Hepatocyte (in vitro differentiated cells): Measurements from ENCODE around the gene FLRT2. TPM values are rescaled to one million over a fixed set of nuclear protein-coding genes. Genes with fewer than 3 reads are reported as not detected.

Experiments used
- DNase-seq: peaks from one replicate; pipeline ENCODE4 v3.0.0-alpha.2; 2016; ENCODE audit warnings: low spot score
- H2AFZ ChIP-seq: fragments of 200-600 bp; sonication (generic); 2 replicates; pipeline ENCODE4 v1.6.0; 2016; ENCODE audit warnings: antibody characterized with exemption, mild to moderate bottlenecking
- H3K27ac ChIP-seq: fragments of 200-600 bp; sonication (generic); 2 replicates; pipeline ENCODE4 v1.5.1; 2016; ENCODE audit warnings: mild to moderate bottlenecking
- H3K27me3 ChIP-seq: fragments of 200-600 bp; sonication (generic); 2 replicates; pipeline ENCODE4 v1.6.1; 2016
- H3K36me3 ChIP-seq: fragments of 200-600 bp; sonication (generic); replicated peaks from 2 replicates; pipeline ENCODE4 v1.5.1; 2016; ENCODE audit warnings: low read depth; ENCODE audit not compliant: insufficient read depth
- H3K4me1 ChIP-seq: fragments of 200-600 bp; sonication (generic); 2 replicates; pipeline ENCODE4 v1.5.1; 2016; ENCODE audit warnings: mild to moderate bottlenecking, moderate library complexity; ENCODE audit not compliant: insufficient read depth
- H3K4me2 ChIP-seq: fragments of 200-600 bp; sonication (generic); 2 replicates; pipeline ENCODE4 v1.6.0; 2016
- H3K4me3 ChIP-seq: fragments of 200-600 bp; sonication (generic); 2 replicates; pipeline ENCODE4 v1.5.1; 2016; ENCODE audit warnings: mild to moderate bottlenecking
- H3K79me2 ChIP-seq: fragments of 200-600 bp; sonication (generic); 2 replicates; pipeline ENCODE4 v1.6.0; 2017; ENCODE audit warnings: mild to moderate bottlenecking
- H3K9me2 ChIP-seq: fragments of 200-600 bp; sonication (generic); replicated peaks from 2 replicates; pipeline ENCODE4 v1.6.0; 2017; ENCODE audit warnings: mild to moderate bottlenecking; ENCODE audit not compliant: insufficient read depth
- H3K9me3 ChIP-seq: fragments of 200-600 bp; sonication (generic); 2 replicates; pipeline ENCODE4 v1.5.1; 2016; ENCODE audit warnings: low read depth, mild to moderate bottlenecking
- H4K20me1 ChIP-seq: fragments of 200-600 bp; sonication (generic); 2 replicates; pipeline ENCODE4 v1.6.0; 2016; ENCODE audit warnings: mild to moderate bottlenecking; ENCODE audit not compliant: insufficient read depth, poor library complexity, severe bottlenecking
- EZH2 ChIP-seq: fragments of 200-600 bp; sonication (generic); IDR thresholded peaks from 2 replicates; pipeline ENCODE4 v1.6.1; 2016; ENCODE audit warnings: antibody characterized with exemption, mild to moderate bottlenecking, borderline replicate concordance
- EZH2phosphoT487 ChIP-seq: fragments of 200-600 bp; sonication (generic); IDR thresholded peaks from one replicate; pipeline ENCODE4 v1.6.1; 2018; ENCODE audit warnings: antibody characterized with exemption, mild to moderate bottlenecking, low read depth, moderate library complexity; ENCODE audit not compliant: unreplicated experiment, severe bottlenecking
- WGBS: methylation state at CpG from one replicate; pipeline ENCODE4 v1.1.6; 2016; ENCODE audit warnings: low lambda C conversion rate; ENCODE audit errors: missing lambda C conversion rate; 5-methylcytosine and 5-hydroxymethylcytosine counted together
- polyA plus RNA-seq: library from polyadenylated mRNA; unstranded; fragments of >200 nt; fragmentation: Nextera tagmentation; extraction: Ambion mirVana; gene quantifications from 2 replicates; pipeline ENCODE4 v1.2.1, GENCODE V29; 2016
- total RNA-seq: library from RNA; depleted of rRNA; stranded (reverse); fragments of >200 nt; gene quantifications from 2 replicates; pipeline ENCODE4 v1.2.3, GENCODE V29; 2014
- TF ChIP-seq, protein P1 (sequence below): fragments of 200-600 bp; sonication (generic); IDR thresholded peaks from 2 replicates; pipeline ENCODE4 v1.5.1; 2016; ENCODE audit warnings: antibody characterized with exemption, mild to moderate bottlenecking; ENCODE audit not compliant: poor library complexity

The FLRT2 gene
- total and polyA plus RNA-seq, 2 experiments from 2014 or later, result 32.9 to 42.3 TPM

DNA sequence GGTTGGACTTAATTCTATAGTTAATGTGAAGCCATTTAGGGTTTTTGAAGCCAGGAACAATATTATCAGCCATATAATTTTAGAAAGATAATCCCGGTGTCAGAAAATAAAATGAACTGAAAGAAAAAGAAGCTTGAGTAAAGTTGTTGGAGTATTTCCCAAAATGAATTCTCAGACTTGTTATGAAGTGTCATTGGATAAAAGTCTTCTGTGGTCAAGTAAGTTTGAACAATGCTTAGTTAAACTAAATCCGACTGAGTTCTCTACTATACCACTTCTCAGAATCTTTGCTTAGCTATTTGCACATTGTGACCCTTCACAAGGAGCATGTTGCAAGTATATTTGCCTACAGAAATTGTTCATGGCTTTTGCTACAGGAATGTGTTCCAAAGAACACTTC, 17.5 kb upstream of the FLRT2 start:
- TF ChIP-seq EZH2, result no peak
- TF ChIP-seq EZH2phosphoT487, result no peak
- TF ChIP-seq, protein P1, sequence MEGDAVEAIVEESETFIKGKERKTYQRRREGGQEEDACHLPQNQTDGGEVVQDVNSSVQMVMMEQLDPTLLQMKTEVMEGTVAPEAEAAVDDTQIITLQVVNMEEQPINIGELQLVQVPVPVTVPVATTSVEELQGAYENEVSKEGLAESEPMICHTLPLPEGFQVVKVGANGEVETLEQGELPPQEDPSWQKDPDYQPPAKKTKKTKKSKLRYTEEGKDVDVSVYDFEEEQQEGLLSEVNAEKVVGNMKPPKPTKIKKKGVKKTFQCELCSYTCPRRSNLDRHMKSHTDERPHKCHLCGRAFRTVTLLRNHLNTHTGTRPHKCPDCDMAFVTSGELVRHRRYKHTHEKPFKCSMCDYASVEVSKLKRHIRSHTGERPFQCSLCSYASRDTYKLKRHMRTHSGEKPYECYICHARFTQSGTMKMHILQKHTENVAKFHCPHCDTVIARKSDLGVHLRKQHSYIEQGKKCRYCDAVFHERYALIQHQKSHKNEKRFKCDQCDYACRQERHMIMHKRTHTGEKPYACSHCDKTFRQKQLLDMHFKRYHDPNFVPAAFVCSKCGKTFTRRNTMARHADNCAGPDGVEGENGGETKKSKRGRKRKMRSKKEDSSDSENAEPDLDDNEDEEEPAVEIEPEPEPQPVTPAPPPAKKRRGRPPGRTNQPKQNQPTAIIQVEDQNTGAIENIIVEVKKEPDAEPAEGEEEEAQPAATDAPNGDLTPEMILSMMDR, result no peak
- H3K36me3 ChIP-seq, result no peaks in the 10 kb centered on the region
- no peak overlapping the region for H2AFZ ChIP-seq
- no peak overlapping the region for H3K27ac ChIP-seq
- H3K9me2 ChIP-seq, result no peaks in the 10 kb centered on the region
- no peak for DNase-seq
- 86% methylated on average over 2 of the region's 2 CpGs for whole genome bisulfite sequencing
- H3K79me2 ChIP-seq, result no peaks in the 10 kb centered on the region
- H3K9me3 ChIP-seq, result no peaks in the 10 kb centered on the region
- peaks cover 8% of the 10 kb centered on the region for H3K4me1 ChIP-seq
- H3K4me3 ChIP-seq, result no peak overlapping the region
- no peaks in the 10 kb centered on the region for H3K27me3 ChIP-seq
- no peaks in the 10 kb centered on the region for H4K20me1 ChIP-seq
- no peak overlapping the region for H3K4me2 ChIP-seq

DNA sequence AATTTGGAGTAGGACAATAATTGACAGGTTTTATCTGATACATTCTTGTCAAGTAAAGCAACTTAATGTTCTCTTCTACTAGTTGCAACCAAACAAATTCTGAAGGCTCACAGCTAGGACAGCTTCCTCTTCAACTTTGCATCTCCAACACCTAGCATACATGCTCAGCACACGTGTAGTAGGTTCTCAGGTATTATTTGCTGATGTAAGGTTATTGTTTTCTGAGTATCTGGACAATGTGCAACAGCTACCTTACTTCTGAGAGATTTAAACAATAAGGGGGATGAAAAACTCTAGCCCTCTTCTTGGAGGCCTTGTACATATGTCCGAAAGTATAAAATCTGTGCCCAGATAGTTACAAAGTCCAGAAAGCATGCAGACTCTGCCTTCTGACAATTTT, 15.5 kb upstream of the FLRT2 start:
- no peak overlapping the region for H3K4me2 ChIP-seq
- H3K27me3 ChIP-seq, result no peaks in the 10 kb centered on the region
- WGBS, result 88% methylated on average over 2 of the region's 2 CpGs

DNA sequence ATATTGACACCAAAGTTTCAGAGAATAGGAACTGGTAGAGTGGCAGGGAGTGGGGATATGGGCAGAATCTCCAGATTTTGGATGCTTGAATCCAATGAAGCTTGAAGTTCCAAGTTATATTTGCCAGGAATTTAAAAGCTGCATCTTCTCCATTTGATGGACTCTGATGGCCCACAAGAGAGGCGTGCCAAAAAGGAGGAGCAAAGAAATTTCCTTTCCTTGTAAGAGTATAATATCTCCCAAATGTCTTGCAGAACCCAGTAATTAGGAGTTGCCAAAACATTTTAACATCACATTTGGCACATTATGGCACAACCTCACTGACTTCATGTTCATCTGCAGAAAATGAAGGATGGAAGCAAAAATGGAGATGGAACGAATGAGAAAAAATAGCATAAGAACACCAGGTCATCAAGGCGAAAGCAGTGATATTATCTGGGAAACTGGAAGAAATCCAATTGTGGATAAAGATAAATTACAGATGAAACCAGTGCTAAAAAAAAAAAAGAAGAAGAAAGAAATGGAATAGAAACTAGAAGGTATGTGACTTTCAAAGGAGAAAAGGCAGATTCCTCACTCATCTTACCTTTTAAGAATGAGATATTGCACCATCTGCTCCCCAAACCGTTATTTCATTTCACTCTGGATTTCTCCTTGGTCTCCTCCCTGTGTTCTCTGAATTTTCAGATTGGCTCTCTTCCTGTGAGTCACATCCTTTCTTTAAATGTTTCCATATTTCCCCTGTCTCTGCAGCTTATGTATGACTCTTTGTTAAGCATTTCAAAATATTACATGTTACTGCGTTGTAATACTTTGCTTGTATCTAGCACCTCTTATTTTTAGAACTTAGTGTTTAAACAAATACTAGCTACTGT, 13.5 kb upstream of the FLRT2 start:
- WGBS, result 81% methylated on average over 5 of the region's 5 CpGs
- Histone ChIP-seq H4K20me1 (no peaks in the 10 kb centered on the region), H3K27me3 (no peaks in the 10 kb centered on the region), H3K36me3 (no peaks in the 10 kb centered on the region), H3K4me2 (no peak overlapping the region), H3K27ac (no peak overlapping the region), H3K9me2 (no peaks in the 10 kb centered on the region), H3K9me3 (no peaks in the 10 kb centered on the region), H2AFZ (no peak overlapping the region), H3K79me2 (no peaks in the 10 kb centered on the region), H3K4me3 (no peak overlapping the region), H3K4me1 (peaks cover 26% of the 10 kb centered on the region)
- TF ChIP-seq EZH2phosphoT487 (no peak), EZH2 (no peak)
- TF ChIP-seq, protein P1, result no peak
- DNase-seq, result no peak

More for the DNA sequence above, 15.5 kb upstream of the FLRT2 start:
- Histone ChIP-seq H4K20me1 (no peaks in the 10 kb centered on the region), H3K4me3 (no peak overlapping the region), H3K79me2 (no peaks in the 10 kb centered on the region), H3K9me3 (no peaks in the 10 kb centered on the region), H3K36me3 (no peaks in the 10 kb centered on the region), H2AFZ (no peak overlapping the region), H3K27ac (no peak overlapping the region), H3K9me2 (no peaks in the 10 kb centered on the region), H3K4me1 (peaks cover 14% of the 10 kb centered on the region)
- no peak for DNase-seq
- TF ChIP-seq, protein P1, result no peak
- TF ChIP-seq EZH2 (no peak), EZH2phosphoT487 (no peak)
